Nephron progenitor cell (in vitro differentiated cells): ENCODE measurements around the gene LUZP1.
"Not testable (repeated sequence)": the region's sequence is repeated elsewhere in the genome, so short reads cannot be mapped to it uniquely, and the experiment has no call there.

Experiments used
- DNase-seq: peaks from one replicate; pipeline ENCODE4 v3.0.0; 2021
- H3K27ac Mint-ChIP-seq: 2 replicates; pipeline ENCODE4 v1.8.0; 2021; ENCODE audit warnings: mild to moderate bottlenecking, moderate library complexity, mixed read lengths
- H3K27me3 Mint-ChIP-seq: 2 replicates; pipeline ENCODE4 v1.8.0; 2021; ENCODE audit warnings: mild to moderate bottlenecking, low read depth, mixed read lengths; ENCODE audit not compliant: poor library complexity
- H3K36me3 Mint-ChIP-seq: 2 replicates; pipeline ENCODE4 v1.8.0; 2021; ENCODE audit warnings: low read depth, mixed read lengths
- H3K4me1 Mint-ChIP-seq: 2 replicates; pipeline ENCODE4 v1.8.0; 2021; ENCODE audit warnings: mixed read lengths
- H3K4me3 Mint-ChIP-seq: 2 replicates; pipeline ENCODE4 v1.8.0; 2021; ENCODE audit warnings: mild to moderate bottlenecking, moderate library complexity, mixed read lengths
- H3K9me3 Mint-ChIP-seq: 2 replicates; pipeline ENCODE4 v1.8.0; 2021; ENCODE audit warnings: mild to moderate bottlenecking, moderate library complexity, mixed read lengths
- TF ChIP-seq, protein P1 (sequence below): fragments of 200-600 bp; sonication (generic); IDR thresholded peaks from 2 replicates; pipeline ENCODE4 v1.5.0; 2021; ENCODE audit warnings: antibody characterized with exemption

LUZP1 gene

GRCh38 chr1:23193391-23194118, 24.9 kb upstream of the LUZP1 start:
- no peak overlapping the region for H3K4me3 Mint-ChIP-seq
- DNase-seq: no peak
- H3K36me3 Mint-ChIP-seq: no peaks in the 10 kb centered on the region
- no peaks in the 10 kb centered on the region for H3K9me3 Mint-ChIP-seq
- peaks cover 14% of the 10 kb centered on the region for H3K27me3 Mint-ChIP-seq
- H3K27ac Mint-ChIP-seq: no peak overlapping the region
- H3K4me1 Mint-ChIP-seq: no peaks in the 10 kb centered on the region
- TF ChIP-seq, protein P1, sequence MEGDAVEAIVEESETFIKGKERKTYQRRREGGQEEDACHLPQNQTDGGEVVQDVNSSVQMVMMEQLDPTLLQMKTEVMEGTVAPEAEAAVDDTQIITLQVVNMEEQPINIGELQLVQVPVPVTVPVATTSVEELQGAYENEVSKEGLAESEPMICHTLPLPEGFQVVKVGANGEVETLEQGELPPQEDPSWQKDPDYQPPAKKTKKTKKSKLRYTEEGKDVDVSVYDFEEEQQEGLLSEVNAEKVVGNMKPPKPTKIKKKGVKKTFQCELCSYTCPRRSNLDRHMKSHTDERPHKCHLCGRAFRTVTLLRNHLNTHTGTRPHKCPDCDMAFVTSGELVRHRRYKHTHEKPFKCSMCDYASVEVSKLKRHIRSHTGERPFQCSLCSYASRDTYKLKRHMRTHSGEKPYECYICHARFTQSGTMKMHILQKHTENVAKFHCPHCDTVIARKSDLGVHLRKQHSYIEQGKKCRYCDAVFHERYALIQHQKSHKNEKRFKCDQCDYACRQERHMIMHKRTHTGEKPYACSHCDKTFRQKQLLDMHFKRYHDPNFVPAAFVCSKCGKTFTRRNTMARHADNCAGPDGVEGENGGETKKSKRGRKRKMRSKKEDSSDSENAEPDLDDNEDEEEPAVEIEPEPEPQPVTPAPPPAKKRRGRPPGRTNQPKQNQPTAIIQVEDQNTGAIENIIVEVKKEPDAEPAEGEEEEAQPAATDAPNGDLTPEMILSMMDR: no peak

DNA sequence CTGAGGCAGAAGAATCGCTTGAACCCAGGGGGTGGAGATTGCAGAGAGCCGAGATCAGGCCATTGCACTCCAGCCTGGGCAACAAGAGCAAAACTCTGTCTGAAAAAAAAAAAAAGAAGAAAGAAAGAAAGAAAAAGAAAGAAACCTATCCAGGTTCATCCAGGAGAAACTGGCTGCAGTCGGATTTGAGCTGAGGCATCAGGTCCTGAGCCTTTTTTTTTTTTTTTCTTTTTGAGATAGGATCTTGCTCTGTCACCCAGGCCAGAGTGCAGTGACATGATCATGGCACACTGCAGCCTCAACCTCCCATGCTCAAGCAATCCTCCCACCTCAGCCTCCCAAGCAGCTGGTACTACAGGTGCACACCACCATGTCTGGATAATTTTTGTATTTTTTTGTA, 22.5 kb upstream of the LUZP1 start:
- Mint-ChIP-seq H3K27me3 (peaks cover 10% of the 10 kb centered on the region), H3K4me1 (no peaks in the 10 kb centered on the region), H3K9me3 (no peaks in the 10 kb centered on the region)

GRCh38 chr1:23188936-23189452, 20.3 kb upstream of the LUZP1 start:
- H3K4me1 Mint-ChIP-seq, H3K4me3 Mint-ChIP-seq, H3K9me3 Mint-ChIP-seq, H3K36me3 Mint-ChIP-seq, DNase-seq: not testable (repeated sequence)
- Mint-ChIP-seq H3K27ac (peak overlapping the region; percentile 22), H3K27me3 (peaks cover 18% of the 10 kb centered on the region)

More for the DNA sequence above, 22.5 kb upstream of the LUZP1 start:
- Mint-ChIP-seq H3K4me3 (no peak overlapping the region), H3K27ac (no peak overlapping the region), H3K36me3 (no peaks in the 10 kb centered on the region)
- TF ChIP-seq, protein P1: no peak
- no peak for DNase-seq

DNA sequence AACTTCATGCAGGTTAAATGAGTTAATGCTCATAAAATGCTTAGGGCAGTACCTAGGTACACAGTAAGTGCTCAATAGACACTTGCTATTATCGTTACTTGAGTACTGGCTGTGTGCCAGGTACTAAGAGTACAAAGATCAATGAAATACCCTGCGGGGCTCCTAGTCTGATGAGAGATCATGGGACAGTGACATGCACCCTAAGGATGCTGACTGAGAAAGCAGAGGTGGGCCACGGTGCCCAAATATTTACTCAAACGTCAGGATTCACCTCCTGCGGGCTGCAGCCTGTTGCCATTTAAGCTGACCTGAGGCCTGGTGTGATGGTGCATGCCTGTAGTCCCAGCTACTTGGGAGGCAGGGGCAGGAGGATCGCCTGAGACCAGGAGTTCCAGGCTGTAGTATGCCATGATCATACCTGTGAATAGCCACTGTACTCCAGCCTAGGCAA, 19.8 kb upstream of the LUZP1 start:
- TF ChIP-seq, protein P1: no peak
- Mint-ChIP-seq H3K4me3 (no peak overlapping the region), H3K27me3 (peaks cover 19% of the 10 kb centered on the region), H3K36me3 (no peaks in the 10 kb centered on the region), H3K9me3 (no peaks in the 10 kb centered on the region), H3K4me1 (no peaks in the 10 kb centered on the region), H3K27ac (no peak overlapping the region)
- DNase-seq: no peak

GRCh38 chr1:23187637-23188036, 19.0 kb upstream of the LUZP1 start:
- H3K4me3 Mint-ChIP-seq: no peak overlapping the region

DNA sequence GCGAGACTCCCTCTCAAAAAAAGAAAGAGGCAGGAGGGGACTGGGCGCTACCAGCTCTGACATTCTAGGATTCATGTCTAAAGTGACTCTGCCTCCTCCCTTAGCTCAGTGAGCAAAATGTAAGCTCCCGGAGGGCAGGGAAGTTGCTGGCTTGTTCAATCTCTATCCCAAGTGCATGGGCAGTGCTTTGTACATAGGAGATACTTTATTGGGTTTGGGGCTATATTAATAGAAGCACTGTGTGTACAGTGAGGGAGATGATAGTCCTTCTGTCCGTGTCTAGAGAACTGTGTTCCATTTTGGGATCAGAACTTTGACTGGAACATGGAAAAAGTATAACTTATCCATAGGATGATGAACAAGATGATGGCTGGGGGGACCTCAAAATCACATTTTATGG, 16.7 kb upstream of the LUZP1 start:
- TF ChIP-seq, protein P1: no peak
- Mint-ChIP-seq H3K4me3 (no peak overlapping the region), H3K4me1 (no peaks in the 10 kb centered on the region), H3K27ac (no peak overlapping the region), H3K27me3 (peaks cover 34% of the 10 kb centered on the region), H3K9me3 (no peaks in the 10 kb centered on the region), H3K36me3 (no peaks in the 10 kb centered on the region)
- DNase-seq: no peak

More at GRCh38 chr1:23187637-23188036, 19.0 kb upstream of the LUZP1 start:
- TF ChIP-seq, protein P1: no peak
- H3K9me3 Mint-ChIP-seq: no peaks in the 10 kb centered on the region
- H3K4me1 Mint-ChIP-seq: no peaks in the 10 kb centered on the region
- no peak overlapping the region for H3K27ac Mint-ChIP-seq
- H3K36me3 Mint-ChIP-seq: no peaks in the 10 kb centered on the region
- H3K27me3 Mint-ChIP-seq: peaks cover 27% of the 10 kb centered on the region
- DNase-seq: no peak
